ENCODE data around the gene CCDC85C. TPM values are rescaled to one million over a fixed set of nuclear protein-coding genes. Genes with fewer than 3 reads are reported as not detected.

Gene CCDC85C
- total RNA-seq, 2 experiments from 2014 or later, result 10.2 to 11.7 TPM

GRCh38 chr14:99543985-99544384, 60.0 kb downstream of the CCDC85C start:
- H3K4me1 Mint-ChIP-seq, result no peaks in the 10 kb centered on the region
- DNase-seq, result no peak
- no peak overlapping the region for H3K4me3 Mint-ChIP-seq
- no peaks in the 10 kb centered on the region for H3K9me3 Mint-ChIP-seq
- no peak overlapping the region for H3K27ac Mint-ChIP-seq
- ChIA-PET CTCF (no interaction called here), POLR2A (no interaction called here)
- H3K27me3 Mint-ChIP-seq, result no peaks in the 10 kb centered on the region
- no peaks in the 10 kb centered on the region for H3K36me3 Mint-ChIP-seq (ENCODE audit: low read depth)

- no peak overlapping the region for H3K4me3 Mint-ChIP-seq
- no peak overlapping the region for H3K27ac Mint-ChIP-seq
- no peaks in the 10 kb centered on the region for H3K9me3 Mint-ChIP-seq
- no peaks in the 10 kb centered on the region for H3K36me3 Mint-ChIP-seq (ENCODE audit: low read depth)
- no peaks in the 10 kb centered on the region for H3K4me1 Mint-ChIP-seq
- ChIA-PET CTCF (no interaction called here), POLR2A (interaction anchor here (1.0 kb wide), 1 partner anchor 16 kb away, joined by 3 read pairs; no protein-coding TSS in a partner anchor)
- no peaks in the 10 kb centered on the region for H3K27me3 Mint-ChIP-seq
- DNase-seq, result no peak
Measured at GRCh38 chr14:99543370-99543769, 60.6 kb downstream of the CCDC85C start.

- CTCF ChIA-PET, result no interaction called here
- no peaks in the 10 kb centered on the region for H3K4me1 Mint-ChIP-seq
- POLR2A ChIA-PET, result interaction anchor here (1.0 kb wide), 1 partner anchor 15 kb away, joined by 3 read pairs; no protein-coding TSS in a partner anchor
Measured at GRCh38 chr14:99542566-99542965, 61.4 kb downstream of the CCDC85C start.

GRCh38 chr14:99541677-99542470, 62.1 kb downstream of the CCDC85C start:
- no peaks in the 10 kb centered on the region for H3K4me1 Mint-ChIP-seq
- ChIA-PET CTCF (no interaction called here), POLR2A (no interaction called here)
- no peak overlapping the region for H3K4me3 Mint-ChIP-seq
- no peaks in the 10 kb centered on the region for H3K27me3 Mint-ChIP-seq
- no peak for DNase-seq
- H3K36me3 Mint-ChIP-seq (ENCODE audit: low read depth), result no peaks in the 10 kb centered on the region
- no peak overlapping the region for H3K27ac Mint-ChIP-seq
- H3K9me3 Mint-ChIP-seq, result no peaks in the 10 kb centered on the region

More at GRCh38 chr14:99542566-99542965, 61.4 kb downstream of the CCDC85C start:
- DNase-seq, result no peak
- Mint-ChIP-seq H3K27ac (no peak overlapping the region), H3K27me3 (no peaks in the 10 kb centered on the region), H3K36me3 (ENCODE audit: low read depth) (no peaks in the 10 kb centered on the region), H3K9me3 (no peaks in the 10 kb centered on the region), H3K4me3 (no peak overlapping the region)

GRCh38 chr14:99541211-99541610, 62.8 kb downstream of the CCDC85C start:
- Mint-ChIP-seq H3K27me3 (no peaks in the 10 kb centered on the region), H3K4me3 (no peak overlapping the region), H3K9me3 (no peaks in the 10 kb centered on the region), H3K27ac (no peak overlapping the region), H3K4me1 (no peaks in the 10 kb centered on the region), H3K36me3 (ENCODE audit: low read depth) (no peaks in the 10 kb centered on the region)
- CTCF ChIA-PET, result no interaction called here
- POLR2A ChIA-PET, result no interaction called here
- no peak for DNase-seq

GRCh38 chr14:99540196-99541032, 63.6 kb downstream of the CCDC85C start:
- Mint-ChIP-seq H3K27me3 (no peaks in the 10 kb centered on the region), H3K4me1 (no peaks in the 10 kb centered on the region), H3K27ac (no peak overlapping the region), H3K36me3 (ENCODE audit: low read depth) (no peaks in the 10 kb centered on the region), H3K4me3 (no peak overlapping the region), H3K9me3 (no peaks in the 10 kb centered on the region)
- CTCF ChIA-PET, result no interaction called here
- POLR2A ChIA-PET, result no interaction called here
- no peak for DNase-seq

GRCh38 chr14:99539491-99539890, 64.5 kb downstream of the CCDC85C start:
- Mint-ChIP-seq H3K36me3 (ENCODE audit: low read depth) (no peaks in the 10 kb centered on the region), H3K27ac (no peak overlapping the region), H3K4me3 (no peak overlapping the region), H3K27me3 (no peaks in the 10 kb centered on the region), H3K9me3 (no peaks in the 10 kb centered on the region), H3K4me1 (no peaks in the 10 kb centered on the region)
- DNase-seq, result no peak
- CTCF ChIA-PET, result no interaction called here
- POLR2A ChIA-PET, result no interaction called here

- H3K4me1 Mint-ChIP-seq, result no peaks in the 10 kb centered on the region
- no peaks in the 10 kb centered on the region for H3K9me3 Mint-ChIP-seq
- H3K36me3 Mint-ChIP-seq (ENCODE audit: low read depth), result no peaks in the 10 kb centered on the region
- no peak overlapping the region for H3K27ac Mint-ChIP-seq
- ChIA-PET POLR2A (no interaction called here), CTCF (no interaction called here)
- no peak overlapping the region for H3K4me3 Mint-ChIP-seq
- DNase-seq, result no peak
- H3K27me3 Mint-ChIP-seq, result no peaks in the 10 kb centered on the region
Measured at GRCh38 chr14:99538733-99539132, 65.3 kb downstream of the CCDC85C start.

- Mint-ChIP-seq H3K27me3 (no peaks in the 10 kb centered on the region), H3K27ac (no peak overlapping the region), H3K4me3 (no peak overlapping the region), H3K4me1 (no peaks in the 10 kb centered on the region), H3K36me3 (ENCODE audit: low read depth) (no peaks in the 10 kb centered on the region), H3K9me3 (no peaks in the 10 kb centered on the region)
- DNase-seq, result no peak
- POLR2A ChIA-PET, result no interaction called here
- CTCF ChIA-PET, result no interaction called here
Measured at GRCh38 chr14:99538275-99538674, 65.7 kb downstream of the CCDC85C start.

GRCh38 chr14:99537399-99537798, 66.6 kb downstream of the CCDC85C start:
- no peak for DNase-seq
- Mint-ChIP-seq H3K4me1 (no peaks in the 10 kb centered on the region), H3K9me3 (no peaks in the 10 kb centered on the region), H3K36me3 (ENCODE audit: low read depth) (no peaks in the 10 kb centered on the region), H3K4me3 (no peak overlapping the region), H3K27me3 (no peaks in the 10 kb centered on the region), H3K27ac (no peak overlapping the region)
- CTCF ChIA-PET, result no interaction called here
- POLR2A ChIA-PET, result no interaction called here

- H3K27me3 Mint-ChIP-seq, result no peaks in the 10 kb centered on the region
- CTCF ChIA-PET, result no interaction called here
- no peaks in the 10 kb centered on the region for H3K36me3 Mint-ChIP-seq (ENCODE audit: low read depth)
- POLR2A ChIA-PET, result no interaction called here
- no peak for DNase-seq
- H3K9me3 Mint-ChIP-seq, result no peaks in the 10 kb centered on the region
- H3K4me1 Mint-ChIP-seq, result no peaks in the 10 kb centered on the region
- H3K4me3 Mint-ChIP-seq, result no peak overlapping the region
- H3K27ac Mint-ChIP-seq, result no peak overlapping the region
Measured at GRCh38 chr14:99535908-99536778, 67.9 kb downstream of the CCDC85C start.

GRCh38 chr14:99535448-99535847, 68.6 kb downstream of the CCDC85C start:
- no peaks in the 10 kb centered on the region for H3K27me3 Mint-ChIP-seq
- H3K9me3 Mint-ChIP-seq, result no peaks in the 10 kb centered on the region
- no peaks in the 10 kb centered on the region for H3K36me3 Mint-ChIP-seq (ENCODE audit: low read depth)
- ChIA-PET CTCF (no interaction called here), POLR2A (no interaction called here)
- no peak overlapping the region for H3K4me3 Mint-ChIP-seq
- DNase-seq, result no peak
- H3K27ac Mint-ChIP-seq, result no peak overlapping the region
- no peaks in the 10 kb centered on the region for H3K4me1 Mint-ChIP-seq

- Mint-ChIP-seq H3K4me1 (no peaks in the 10 kb centered on the region), H3K9me3 (no peaks in the 10 kb centered on the region), H3K27me3 (no peaks in the 10 kb centered on the region), H3K27ac (no peak overlapping the region), H3K36me3 (ENCODE audit: low read depth) (no peaks in the 10 kb centered on the region), H3K4me3 (no peak overlapping the region)
- ChIA-PET POLR2A (no interaction called here), CTCF (no interaction called here)
- DNase-seq, result no peak
Measured at GRCh38 chr14:99534863-99535262, 69.1 kb downstream of the CCDC85C start.

Data from activated CD4-positive, alpha-beta memory T cell treated with anti-CD3 and anti-CD28 coated beads, Interleukin-2, amount 10 ng/mL, durations not matched to agents 7 days and 5 days (primary cell).